Measurements from ENCODE around the gene KCNAB2. TPM values are rescaled to one million over a fixed set of nuclear protein-coding genes. Genes with fewer than 3 reads are reported as not detected.

The KCNAB2 gene
- polyA plus RNA-seq, 3 donors = 11.5 to 178 (median 22.7) TPM

DNA sequence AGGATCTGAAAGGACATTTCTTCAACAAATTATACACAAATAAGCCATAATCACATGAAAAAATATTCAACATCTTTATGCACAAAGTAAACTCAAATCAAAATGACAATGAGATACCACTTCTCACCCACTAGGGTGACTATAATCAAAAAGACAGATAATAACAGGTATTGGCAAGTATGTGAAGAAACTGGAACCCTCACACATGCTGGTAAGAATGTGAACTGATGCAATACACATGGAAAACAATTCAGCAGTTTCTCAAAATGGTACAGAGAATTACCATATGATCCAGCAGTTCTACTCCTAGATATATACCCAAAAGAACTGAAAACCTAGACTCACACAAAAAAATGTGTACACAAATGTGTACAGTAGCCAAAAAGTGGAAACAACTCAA is 71.9 kb downstream of the KCNAB2 start:
- Mint-ChIP-seq H3K36me3 (no peaks in the 10 kb centered on the region), H3K4me3 (no peak overlapping the region), H3K27me3 (ENCODE audit: low read depth in 3 of 3) (peaks cover 6 to 9% (median 7%) of the 10 kb centered on the region in 3 donors), H3K27ac (no peak overlapping the region), H3K9me3 (peaks cover 0 to 12% (median 7%) of the 10 kb centered on the region in 7 donors), H3K4me1 (peaks cover 4% of the 10 kb centered on the region)
- Histone ChIP-seq H3K36me3 (replicated peaks in 1 of 2; ENCODE audit: control insufficient read depth in 1 of 2, insufficient read depth in 2 of 2, low read length in 2 of 2) (no peaks in the 10 kb centered on the region), H3K27me3 (ENCODE audit: control insufficient read depth in 2 of 2, insufficient read depth in 2 of 2, low read length in 2 of 2) (no peaks in the 10 kb centered on the region), H2AFZ (ENCODE audit: insufficient read depth, low read depth, low read length, poor library complexity, severe bottlenecking) (no peak overlapping the region), H3K79me2 (ENCODE audit: insufficient read depth, low read length) (no peaks in the 10 kb centered on the region), H3K4me1 (ENCODE audit: control insufficient read depth in 1 of 2, insufficient read depth in 2 of 2, low read length in 2 of 2) (no peaks in the 10 kb centered on the region), H3K9me3 (replicated peaks in 1 of 2; ENCODE audit: control insufficient read depth in 1 of 2, insufficient read depth in 1 of 2, low read length in 2 of 2) (no peaks in the 10 kb centered on the region), H4K20me1 (ENCODE audit: insufficient read depth, low read length) (no peaks in the 10 kb centered on the region), H3K9ac (ENCODE audit: insufficient read depth, low read length, poor library complexity, severe bottlenecking) (no peak overlapping the region), H3K27ac (ENCODE audit: low read depth in 1 of 2, low read length in 2 of 2) (no peak overlapping the region), H3K4me3 (replicated peaks in 1 of 3; ENCODE audit: low read depth in 2 of 3, low read length in 3 of 3) (no peak overlapping the region), H3K4me2 (replicated peaks; ENCODE audit: extremely low read depth, low read length, poor library complexity, severe bottlenecking) (no peak overlapping the region)
- intact Hi-C loops (cut with micrococcal nuclease) = no loop called here
- TF ChIP-seq CTCF (IDR thresholded peaks at IDR 0.05) = no peak
- DNase-seq = no peak

DNA sequence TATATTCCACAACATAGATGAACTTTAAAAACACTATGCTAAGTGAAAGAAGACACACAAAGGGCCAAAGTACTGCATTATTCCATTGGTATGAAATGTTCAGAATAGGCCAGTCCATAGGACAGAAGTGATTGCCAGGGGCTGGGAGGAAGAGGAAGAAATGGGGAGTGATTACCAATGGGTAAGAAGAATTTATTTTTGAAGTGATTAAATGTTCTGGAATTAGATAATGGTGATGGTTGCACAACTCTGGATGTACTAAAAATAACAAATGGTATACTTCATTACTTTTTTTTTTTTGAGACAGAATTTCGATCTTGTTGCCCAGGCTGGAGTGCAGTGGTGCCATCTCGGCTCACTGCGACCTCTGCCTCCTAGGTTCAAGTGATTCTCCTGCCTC is 72.7 kb downstream of the KCNAB2 start:
- no peak overlapping the region for H3K27ac Mint-ChIP-seq
- no peak for DNase-seq
- no peaks in the 10 kb centered on the region for H3K36me3 ChIP-seq (replicated peaks in 1 of 2; ENCODE audit: control insufficient read depth in 1 of 2, insufficient read depth in 2 of 2, low read length in 2 of 2)
- H3K4me1 Mint-ChIP-seq = peaks cover 11% of the 10 kb centered on the region
- H3K27ac ChIP-seq (ENCODE audit: low read depth in 1 of 2, low read length in 2 of 2) = no peak overlapping the region
- H3K79me2 ChIP-seq (ENCODE audit: insufficient read depth, low read length) = no peaks in the 10 kb centered on the region
- no peak overlapping the region for H2AFZ ChIP-seq (ENCODE audit: insufficient read depth, low read depth, low read length, poor library complexity, severe bottlenecking)
- no peak overlapping the region for H3K9ac ChIP-seq (ENCODE audit: insufficient read depth, low read length, poor library complexity, severe bottlenecking)
- H3K4me2 ChIP-seq (replicated peaks; ENCODE audit: extremely low read depth, low read length, poor library complexity, severe bottlenecking) = no peak overlapping the region
- H3K4me3 ChIP-seq (replicated peaks in 1 of 3; ENCODE audit: low read depth in 2 of 3, low read length in 3 of 3) = no peak overlapping the region
- no peaks in the 10 kb centered on the region for H3K36me3 Mint-ChIP-seq
- peaks cover 1 to 6% (median 4%) of the 10 kb centered on the region in 3 donors for H3K27me3 Mint-ChIP-seq (ENCODE audit: low read depth in 3 of 3)
- H3K27me3 ChIP-seq (ENCODE audit: control insufficient read depth in 2 of 2, insufficient read depth in 2 of 2, low read length in 2 of 2) = no peaks in the 10 kb centered on the region
- intact Hi-C loops (cut with micrococcal nuclease) = no loop called here
- no peaks in the 10 kb centered on the region for H4K20me1 ChIP-seq (ENCODE audit: insufficient read depth, low read length)
- H3K9me3 Mint-ChIP-seq = peaks cover 0 to 12% (median 7%) of the 10 kb centered on the region in 7 donors
- WGBS (ENCODE audit: insufficient coverage) = no CpG with 5 or more reads among the region's 3 CpGs
- no peak for TF ChIP-seq CTCF (IDR thresholded peaks at IDR 0.05)
- peaks cover 6 to 7% of the 10 kb centered on the region in 2 donors for H3K4me1 ChIP-seq (ENCODE audit: control insufficient read depth in 1 of 2, insufficient read depth in 2 of 2, low read length in 2 of 2)
- no peaks in the 10 kb centered on the region for H3K9me3 ChIP-seq (replicated peaks in 1 of 2; ENCODE audit: control insufficient read depth in 1 of 2, insufficient read depth in 1 of 2, low read length in 2 of 2)
- H3K4me3 Mint-ChIP-seq = no peak overlapping the region
